Lower lobe of right lung (tissue), 2 donors: Measurements from ENCODE around the gene CHCHD2. TPM values are rescaled to one million over a fixed set of nuclear protein-coding genes. Genes with fewer than 3 reads are reported as not detected.
"Not testable (repeated sequence)": the region's sequence is repeated elsewhere in the genome, so short reads cannot be mapped to it uniquely, and the experiment has no call there.

Source experiments
- ATAC-seq, 2 donors: fragments of 200-7000 bp; cut with Tn5 transposase; one replicate each; pipeline ENCODE4 v1.9.1; 2020 to 2022; ENCODE audit warnings: mild to moderate bottlenecking in 2 of 2, moderate library complexity in 2 of 2
- DNase-seq: peaks from one replicate; pipeline ENCODE4 v3.0.0-alpha.2; 2020
- H3K27ac ChIP-seq: fragments of 200-600 bp; one replicate; pipeline ENCODE4 v1.8.0; 2022
- H3K27me3 ChIP-seq: fragments of 200-600 bp; one replicate; pipeline ENCODE4 v1.8.0; 2022; ENCODE audit warnings: low read depth
- H3K36me3 ChIP-seq: fragments of 200-600 bp; one replicate; pipeline ENCODE4 v1.8.0; 2022; ENCODE audit warnings: mild to moderate bottlenecking
- H3K4me1 ChIP-seq: fragments of 200-600 bp; one replicate; pipeline ENCODE4 v1.8.0; 2022
- H3K4me3 ChIP-seq: fragments of 200-600 bp; one replicate; pipeline ENCODE4 v1.8.0; 2022; ENCODE audit warnings: mild to moderate bottlenecking
- H3K9me3 ChIP-seq: fragments of 200-600 bp; one replicate; pipeline ENCODE4 v1.8.0; 2022
- intact Hi-C: fragments of 100-400 bp; cut with DNase I; formaldehyde crosslinking; loops from one replicate; pipeline ENCODE4 v1.11.0; 2022
- total RNA-seq: library from RNA; stranded (reverse); fragmentation: NEBNext Ultra II Directional; extraction: Animal tissue kit (Norgen Biotek cat#: 25700); gene quantifications from one replicate; pipeline ENCODE4 v1.2.1, GENCODE V29; 2021
- TF ChIP-seq, protein P1 (sequence below): fragments of 200-600 bp; IDR thresholded peaks from one replicate; pipeline ENCODE4 v1.8.0; 2022; ENCODE audit warnings: antibody characterized with exemption, mild to moderate bottlenecking
- donor health status: DM: no; HTN: yes; CAD: no; lungs with severe emphysema.

Gene CHCHD2
- total RNA-seq, 1 donor from 2014 or later: 199 TPM

DNA sequence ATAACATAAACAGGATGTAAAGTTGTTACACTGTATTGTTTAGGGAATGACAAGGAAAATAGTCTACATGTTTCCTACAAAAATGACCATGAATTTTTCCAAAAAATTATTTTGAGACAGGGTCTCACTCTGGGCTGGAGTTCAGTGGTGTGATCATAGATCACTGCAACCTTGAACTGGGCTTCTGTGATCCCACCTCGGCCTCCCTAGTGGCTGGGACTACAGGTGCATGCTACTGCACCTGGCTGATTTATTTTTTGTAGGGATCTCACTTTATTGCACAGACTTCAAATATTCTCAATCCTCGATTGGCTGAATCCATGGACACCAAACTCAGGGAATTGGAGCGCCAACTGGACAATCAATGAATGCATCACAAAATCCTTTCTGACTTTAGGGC lies 6.6 kb downstream of the CHCHD2 start:
- H3K36me3 ChIP-seq: peaks cover 57% of the 10 kb centered on the region

DNA sequence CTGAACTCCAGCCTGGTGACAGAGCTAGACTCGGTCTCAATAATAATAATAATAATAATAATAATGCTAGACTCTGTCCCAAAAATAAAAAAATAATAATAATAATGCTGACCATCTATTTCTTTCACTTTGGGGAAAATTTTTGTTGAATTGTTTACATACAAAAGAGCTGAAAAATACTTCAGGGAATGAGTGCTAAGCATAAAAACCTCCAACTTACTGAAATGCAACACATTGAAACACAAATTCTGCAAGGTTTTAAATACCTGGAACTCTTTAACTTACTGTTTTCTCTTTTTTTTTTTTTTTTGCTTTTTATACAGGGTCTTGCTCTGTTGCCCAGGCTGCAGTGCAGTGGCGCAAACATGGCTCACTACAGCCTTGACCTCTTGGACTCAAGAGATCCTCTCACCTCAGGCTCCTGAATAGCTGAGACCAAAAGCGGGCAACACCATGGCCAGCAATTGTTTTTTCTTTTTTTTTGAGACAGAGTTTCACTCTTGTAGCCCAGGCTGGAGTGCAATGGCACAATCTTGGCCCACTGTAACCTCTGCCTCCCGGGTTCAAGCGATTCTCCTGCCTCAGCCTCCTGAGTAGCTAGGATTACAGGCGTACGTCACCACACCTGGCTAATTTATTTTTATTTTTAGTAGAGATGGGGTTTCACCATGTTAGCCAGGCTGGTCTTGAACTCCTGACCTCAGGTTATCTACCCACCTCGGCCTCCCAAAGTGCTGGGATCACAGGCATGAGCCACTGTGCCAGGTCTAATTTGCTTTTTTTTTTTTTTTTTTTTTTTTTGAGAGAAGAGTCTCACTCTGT lies 7.9 kb downstream of the CHCHD2 start:
- DNase-seq, intact Hi-C loops: not testable (repeated sequence)

More for the DNA sequence above, 6.6 kb downstream of the CHCHD2 start:
- H3K27me3 ChIP-seq: no peaks in the 10 kb centered on the region
- intact Hi-C loops: no loop called here
- H3K4me1 ChIP-seq: peaks cover 10% of the 10 kb centered on the region
- no peak overlapping the region for H3K27ac ChIP-seq
- DNase-seq: no peak
- no peak for ATAC-seq
- TF ChIP-seq, protein P1, sequence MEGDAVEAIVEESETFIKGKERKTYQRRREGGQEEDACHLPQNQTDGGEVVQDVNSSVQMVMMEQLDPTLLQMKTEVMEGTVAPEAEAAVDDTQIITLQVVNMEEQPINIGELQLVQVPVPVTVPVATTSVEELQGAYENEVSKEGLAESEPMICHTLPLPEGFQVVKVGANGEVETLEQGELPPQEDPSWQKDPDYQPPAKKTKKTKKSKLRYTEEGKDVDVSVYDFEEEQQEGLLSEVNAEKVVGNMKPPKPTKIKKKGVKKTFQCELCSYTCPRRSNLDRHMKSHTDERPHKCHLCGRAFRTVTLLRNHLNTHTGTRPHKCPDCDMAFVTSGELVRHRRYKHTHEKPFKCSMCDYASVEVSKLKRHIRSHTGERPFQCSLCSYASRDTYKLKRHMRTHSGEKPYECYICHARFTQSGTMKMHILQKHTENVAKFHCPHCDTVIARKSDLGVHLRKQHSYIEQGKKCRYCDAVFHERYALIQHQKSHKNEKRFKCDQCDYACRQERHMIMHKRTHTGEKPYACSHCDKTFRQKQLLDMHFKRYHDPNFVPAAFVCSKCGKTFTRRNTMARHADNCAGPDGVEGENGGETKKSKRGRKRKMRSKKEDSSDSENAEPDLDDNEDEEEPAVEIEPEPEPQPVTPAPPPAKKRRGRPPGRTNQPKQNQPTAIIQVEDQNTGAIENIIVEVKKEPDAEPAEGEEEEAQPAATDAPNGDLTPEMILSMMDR: no peak
- no peaks in the 10 kb centered on the region for H3K9me3 ChIP-seq
- H3K4me3 ChIP-seq: no peak overlapping the region

DNA sequence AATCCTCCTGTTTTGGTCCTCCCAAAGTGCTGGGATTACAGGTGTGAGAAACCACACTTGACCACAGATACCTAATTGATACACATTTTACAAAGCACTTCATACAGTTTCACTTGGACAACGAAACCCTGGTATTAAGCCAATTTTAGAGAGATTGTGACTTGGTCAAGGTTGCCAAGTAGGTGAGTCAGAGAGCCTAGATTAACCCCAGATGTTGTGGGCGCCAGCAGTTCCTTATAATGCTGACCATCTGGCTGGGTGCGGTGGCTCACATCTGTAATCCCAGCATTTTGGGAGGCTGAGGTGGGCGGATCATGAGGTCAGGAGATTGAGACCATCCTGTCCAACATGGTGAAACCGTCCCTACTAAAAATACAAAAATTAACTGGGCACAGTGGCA lies 8.6 kb downstream of the CHCHD2 start:
- intact Hi-C loops: no loop called here
- Histone ChIP-seq H3K27ac (no peak overlapping the region), H3K27me3 (no peaks in the 10 kb centered on the region), H3K9me3 (no peaks in the 10 kb centered on the region), H3K4me3 (no peak overlapping the region), H3K4me1 (peaks cover 7% of the 10 kb centered on the region), H3K36me3 (peaks cover 40% of the 10 kb centered on the region)
- peak in 1 of 2 donors; percentile 45 for ATAC-seq
- TF ChIP-seq, protein P1: no peak
- no peak for DNase-seq

More for the DNA sequence above, 7.9 kb downstream of the CHCHD2 start:
- H3K27me3 ChIP-seq, H3K4me1 ChIP-seq, H3K9me3 ChIP-seq, H3K4me3 ChIP-seq, ATAC-seq, H3K27ac ChIP-seq: not testable (repeated sequence)
- peaks cover 47% of the 10 kb centered on the region for H3K36me3 ChIP-seq

DNA sequence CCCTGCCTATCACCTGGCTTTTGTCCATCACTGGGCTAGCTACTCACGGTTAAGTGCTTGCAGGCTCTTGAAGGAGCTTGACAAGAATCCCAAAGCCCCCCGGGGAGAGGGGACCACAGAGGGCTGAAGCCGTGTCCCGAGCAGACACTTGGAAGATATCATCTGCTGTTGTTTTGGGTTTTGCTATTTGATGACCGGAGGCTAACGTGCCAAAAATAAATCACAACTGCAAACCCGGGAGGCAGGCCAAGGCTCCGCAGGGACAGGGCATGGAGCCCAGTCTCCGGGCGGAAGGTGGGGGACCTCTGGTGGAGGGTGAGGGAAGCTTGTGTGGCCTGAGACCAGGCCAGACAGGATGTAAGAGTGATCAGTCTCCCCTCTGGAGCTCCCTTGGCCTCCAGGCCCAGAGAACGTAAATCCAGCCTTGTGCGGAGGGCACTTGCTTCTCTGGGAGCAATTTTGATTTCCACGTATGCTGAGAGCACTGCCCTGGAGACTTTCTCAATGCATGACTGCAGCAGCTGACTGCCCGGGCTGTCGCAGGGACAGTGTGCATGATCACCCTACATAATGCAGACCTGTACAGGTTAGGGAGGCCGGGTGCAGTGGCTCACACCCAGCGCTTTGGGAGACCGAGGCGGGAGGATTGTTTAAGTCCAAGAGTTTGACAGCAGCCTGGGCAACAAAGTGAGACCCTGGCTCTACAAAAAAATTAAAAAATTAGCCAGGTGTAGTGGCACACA lies 13.3 kb downstream of the CHCHD2 start, which contains the start of gene PHKG1:
Gene PHKG1, minus strand, starts transcription at position 164 of the 743 bp plus-strand sequence. CDS start 4,011 bp downstream, outside the sequence.
- peak within 1 kb of the TSS; percentile 10 for H3K4me3 ChIP-seq
- H3K27me3 ChIP-seq: no peaks in the 10 kb centered on the region
- peaks cover 7% of the 10 kb centered on the region for H3K36me3 ChIP-seq
- H3K4me1 ChIP-seq: peaks cover 17% of the 10 kb centered on the region
- H3K9me3 ChIP-seq: no peaks in the 10 kb centered on the region
- ATAC-seq (peak; percentile 92 to 93), DNase-seq (peak; percentile 65)
- TF ChIP-seq, protein P1: peak; percentile 69
- intact Hi-C loops: no loop called here
- H3K27ac ChIP-seq: peak within 1 kb of the TSS; percentile 9

DNA sequence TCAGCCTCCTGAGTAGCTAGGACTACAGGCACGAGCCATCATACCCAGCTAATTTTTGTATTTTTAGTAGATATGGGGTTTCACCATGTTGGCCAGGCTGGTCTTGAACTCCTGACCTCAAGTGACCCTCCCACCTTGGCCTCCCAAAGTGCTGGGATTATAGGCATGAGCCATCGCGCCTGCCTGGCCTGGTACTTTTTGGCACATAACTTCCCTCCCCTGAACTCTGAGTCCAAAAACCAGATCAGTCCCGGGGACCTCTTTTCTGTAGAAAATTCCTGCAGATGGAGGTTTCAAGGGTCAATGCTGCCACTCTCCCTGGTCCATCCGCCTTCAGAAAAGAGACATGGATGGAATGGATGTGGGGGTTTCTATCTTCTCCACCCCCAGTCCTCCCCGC lies 13.9 kb downstream of the CHCHD2 start:
- Histone ChIP-seq H3K4me3 (peak overlapping the region; percentile 10), H3K27ac (peak overlapping the region; percentile 9), H3K4me1 (peaks cover 17% of the 10 kb centered on the region)
- DNase-seq, H3K9me3 ChIP-seq, H3K27me3 ChIP-seq, H3K36me3 ChIP-seq, ATAC-seq, intact Hi-C loops: not testable (repeated sequence)

DNA sequence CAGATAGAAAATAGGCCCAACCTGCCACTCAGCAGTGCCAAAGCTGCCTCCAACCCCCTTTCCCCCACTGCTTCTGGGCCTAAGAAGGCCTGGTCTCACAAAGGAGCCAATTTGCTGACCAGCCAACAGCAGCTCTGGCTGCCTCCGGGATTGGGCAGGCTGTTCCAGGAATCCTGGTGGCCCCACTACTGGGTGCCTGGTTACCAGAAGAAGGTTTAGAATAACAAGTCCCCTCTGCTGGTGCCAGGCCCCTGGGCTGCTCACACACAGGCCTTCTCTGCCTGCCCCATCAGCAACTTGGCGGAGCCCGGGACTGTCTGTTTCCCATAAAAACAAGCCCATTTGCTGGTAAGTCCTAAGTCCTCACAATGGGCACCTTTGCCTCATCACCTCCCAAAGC lies 14.7 kb downstream of the CHCHD2 start:
- Histone ChIP-seq H3K27ac (no peak overlapping the region), H3K4me3 (no peak overlapping the region), H3K9me3 (no peaks in the 10 kb centered on the region), H3K4me1 (peaks cover 17% of the 10 kb centered on the region), H3K36me3 (peaks cover 8% of the 10 kb centered on the region), H3K27me3 (no peaks in the 10 kb centered on the region)
- no peak for DNase-seq
- intact Hi-C loops: no loop called here
- ATAC-seq: no peak
- TF ChIP-seq, protein P1: no peak
